Measurements from ENCODE around the gene ANTKMT. TPM values are rescaled to one million over a fixed set of nuclear protein-coding genes. Genes with fewer than 3 reads are reported as not detected.

Gene ANTKMT
- total and polyA plus RNA-seq, 2 donors (not counting 3 experiments of a cell fraction or from before 2014, with no cell fraction given) = 26.1 to 27.9 TPM

DNA sequence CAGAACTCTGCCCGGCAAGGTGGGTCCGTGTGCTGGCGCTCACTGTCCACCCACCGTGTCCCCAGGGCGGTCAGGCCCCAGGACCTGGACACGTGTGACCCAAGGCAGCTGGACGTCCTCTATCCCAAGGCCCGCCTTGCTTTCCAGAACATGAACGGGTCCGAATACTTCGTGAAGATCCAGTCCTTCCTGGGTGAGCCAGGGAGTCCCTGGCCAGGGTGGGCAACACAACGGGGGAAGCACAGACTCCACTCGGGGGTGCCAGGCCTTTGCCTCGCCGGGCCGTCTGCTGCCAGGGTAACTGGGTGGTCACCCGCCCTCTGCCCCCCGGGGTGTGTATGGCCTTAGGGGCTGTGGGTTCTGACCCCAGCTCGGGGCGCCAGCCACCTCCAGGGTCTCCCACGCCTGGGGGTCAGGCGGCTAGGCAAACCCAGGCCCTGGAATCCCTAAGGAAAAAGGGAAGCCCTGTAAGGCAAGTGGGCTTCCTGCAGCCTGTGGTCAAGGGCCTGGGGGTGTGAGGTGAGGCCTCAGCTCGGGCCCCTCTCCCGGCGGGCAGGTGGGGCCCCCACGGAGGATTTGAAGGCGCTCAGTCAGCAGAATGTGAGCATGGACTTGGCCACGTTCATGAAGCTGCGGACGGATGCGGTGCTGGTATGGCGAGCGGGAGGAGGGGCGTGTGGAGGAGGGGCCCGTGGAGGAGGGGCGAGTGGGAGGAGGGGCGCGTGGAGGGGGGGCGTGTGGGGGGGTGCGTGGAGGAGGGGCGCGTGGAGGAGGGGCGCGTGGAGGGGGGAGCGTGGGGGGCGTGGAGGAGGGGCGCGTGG, 46.1 kb downstream of the ANTKMT start:
- H3K9me1 ChIP-seq (replicated peaks; ENCODE audit: control insufficient read depth, extremely low read depth, insufficient read depth, low read length) = no peaks in the 10 kb centered on the region
- DNase-seq (ENCODE audit: low read depth, low spot score) = no peak
- BruUV-seq (replicated peaks) = no TSS peak
- no peak overlapping the region for H2AFZ ChIP-seq (ENCODE audit: low read depth, low read length)
- no peaks in the 10 kb centered on the region for H3K79me2 ChIP-seq (ENCODE audit: control insufficient read depth, insufficient read depth, low read length)
- dilution Hi-C loops (cut with MboI; ENCODE audit: extremely low pct_ligation_motif_present, low sequenced_read_pairs) = no loop called here
- H3K4me2 ChIP-seq (ENCODE audit: insufficient read depth, low read length) = no peak overlapping the region
- H3K4me1 ChIP-seq (ENCODE audit: control insufficient read depth, extremely low read depth, insufficient read depth, low read length) = no peaks in the 10 kb centered on the region
- intact Hi-C loops (cut with micrococcal nuclease) = no loop called here
- ChIA-PET CTCF (no interaction called here), POLR2A (no interaction called here)
- no peak overlapping the region for H3K9ac ChIP-seq (replicated peaks; ENCODE audit: extremely low read depth, insufficient read depth, low read length)
- no peak overlapping the region for H3K4me3 ChIP-seq (replicated peaks in 1 of 3; ENCODE audit: insufficient read depth in 1 of 3, low read depth in 1 of 3, low read length in 3 of 3)
- no peaks in the 10 kb centered on the region for H4K20me1 ChIP-seq (replicated peaks; ENCODE audit: control insufficient read depth, extremely low read depth, insufficient read depth, low read length)
- TF ChIP-seq MAX (IDR thresholded peaks at IDR 0.05; ENCODE audit: insufficient read depth, insufficient read length) (no peak), MYC (IDR thresholded peaks at IDR 0.05; ENCODE audit: low read depth, low read length) (no peak), EZH2 (IDR thresholded peaks at IDR 0.05; ENCODE audit: borderline replicate concordance, low read depth, low read length, severe bottlenecking) (no peak), FOS (IDR thresholded peaks at IDR 0.05; ENCODE audit: borderline replicate concordance, insufficient read depth, low read length) (no peak), JUN (IDR thresholded peaks at IDR 0.05; ENCODE audit: borderline replicate concordance, insufficient read depth, insufficient read length, low read depth) (no peak), POLR2AphosphoS5 (IDR thresholded peaks at IDR 0.05; ENCODE audit: insufficient read depth, low read depth, low read length) (no peak), POLR2A (IDR thresholded peaks at IDR 0.05; ENCODE audit: low read depth, low read length) (no peak), CTCF (IDR thresholded peaks at IDR 0.05; ENCODE audit: extremely low read depth in 1 of 2, insufficient read depth in 1 of 2, low read depth in 1 of 2, low read length in 2 of 2) (no peak), GATA2 (IDR thresholded peaks at IDR 0.05; ENCODE audit: insufficient read depth, insufficient read length, low read depth, low read length) (no peak)
- no peaks in the 10 kb centered on the region for H3K27me3 ChIP-seq (ENCODE audit: control insufficient read depth in 2 of 2, insufficient read depth in 2 of 2, low read length in 2 of 2)
- H3K9me3 ChIP-seq (replicated peaks; ENCODE audit: control insufficient read depth, insufficient read depth, low read length) = no peaks in the 10 kb centered on the region
- no peak for FAIRE-seq
- H3K36me3 ChIP-seq (ENCODE audit: control insufficient read depth in 2 of 2, extremely low read depth in 1 of 2, insufficient read depth in 2 of 2, low read length in 2 of 2) = no peaks in the 10 kb centered on the region
- H3K27ac ChIP-seq (ENCODE audit: insufficient read depth, low read depth, low read length) = no peak overlapping the region

Measured in endothelial cell of umbilical vein (primary cell).